Regular cardiac myocyte (primary cell): ENCODE measurements around the gene TMX4. TPM values are rescaled to one million over a fixed set of nuclear protein-coding genes. Genes with fewer than 3 reads are reported as not detected.

Experiments used
- total RNA-seq: library from RNA; depleted of rRNA; stranded (reverse); fragments of >200 nt; gene quantifications from 2 replicates; pipeline ENCODE4 v1.2.3, GENCODE V29; 2014

Gene TMX4, protein sequence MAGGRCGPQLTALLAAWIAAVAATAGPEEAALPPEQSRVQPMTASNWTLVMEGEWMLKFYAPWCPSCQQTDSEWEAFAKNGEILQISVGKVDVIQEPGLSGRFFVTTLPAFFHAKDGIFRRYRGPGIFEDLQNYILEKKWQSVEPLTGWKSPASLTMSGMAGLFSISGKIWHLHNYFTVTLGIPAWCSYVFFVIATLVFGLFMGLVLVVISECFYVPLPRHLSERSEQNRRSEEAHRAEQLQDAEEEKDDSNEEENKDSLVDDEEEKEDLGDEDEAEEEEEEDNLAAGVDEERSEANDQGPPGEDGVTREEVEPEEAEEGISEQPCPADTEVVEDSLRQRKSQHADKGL
- 21.7 and 26.5 TPM in 2 replicates for total RNA-seq

DNA sequence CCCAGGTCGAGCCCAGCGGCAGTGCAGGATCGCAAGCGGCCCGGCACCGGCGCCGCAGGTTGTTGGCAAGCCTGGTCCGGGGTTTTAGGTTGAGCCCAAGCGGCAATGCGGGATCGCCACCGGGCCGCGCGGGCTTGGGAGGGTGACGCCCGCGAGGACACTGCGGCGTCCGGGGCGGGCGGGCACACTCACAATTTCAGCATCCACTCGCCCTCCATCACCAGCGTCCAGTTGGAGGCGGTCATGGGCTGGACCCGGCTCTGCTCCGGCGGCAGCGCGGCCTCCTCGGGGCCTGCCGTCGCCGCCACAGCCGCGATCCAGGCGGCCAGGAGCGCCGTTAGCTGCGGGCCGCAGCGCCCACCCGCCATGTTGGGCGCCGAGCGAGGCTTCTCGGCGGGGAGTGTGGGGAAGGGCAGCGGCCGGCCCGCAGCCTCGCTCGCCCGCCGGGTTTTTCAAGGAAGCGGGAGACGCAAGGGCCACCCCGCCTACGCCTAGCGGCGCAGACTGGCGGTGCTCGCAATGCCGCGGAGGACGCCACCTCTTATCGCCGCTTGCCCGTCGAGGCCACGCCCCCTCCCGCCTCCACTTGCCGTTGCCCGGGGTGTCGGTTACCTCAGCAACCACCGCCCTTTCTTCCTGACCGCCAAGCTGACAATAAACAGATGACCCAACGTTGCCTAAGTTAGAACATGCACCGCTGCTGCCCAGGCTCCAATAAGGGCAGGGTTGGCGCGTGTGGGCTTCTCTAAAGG is at the start of gene TMX4:
TMX4 (minus strand) TSS at position 516 of the 752 bp plus-strand sequence; CDS start at position 368, 148 bp downstream.

DNA sequence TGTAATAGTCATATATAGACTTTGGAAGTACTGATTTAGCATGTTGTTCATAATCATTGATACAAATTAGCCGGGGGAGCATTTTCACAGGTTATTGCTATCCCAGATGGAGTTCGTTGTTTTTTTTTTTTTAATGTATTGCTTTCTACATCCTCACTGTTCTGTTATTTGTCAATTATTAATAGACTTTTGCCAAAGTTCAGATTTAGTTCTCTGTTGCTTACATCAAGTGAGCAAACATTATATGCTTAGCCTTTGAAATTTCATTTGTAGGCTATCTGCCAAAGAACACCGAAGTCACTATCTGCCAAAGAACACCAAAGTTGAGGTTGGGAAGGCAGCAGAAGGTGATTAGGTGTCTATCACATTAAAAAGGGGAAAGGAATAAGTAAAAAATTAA is 79.2 kb downstream of the TMX4 start, which contains the start of gene HAO1:
HAO1 (minus strand) TSS at position 118 of the 400 bp plus-strand sequence; CDS start at position 82, 36 bp downstream.

Other genes starting within 250 kb of the TMX4 start
- not detected in 2 replicates for gene HAO1, start 79.3 kb downstream of the TMX4 start, total RNA-seq
- gene PLCB1, start 112.5 kb upstream of the TMX4 start, total RNA-seq, result 21.7 and 23.4 TPM in 2 replicates